RWPE2 (cell line): ENCODE data around the gene ZBTB21.

Experiments
- ATAC-seq: fragments of 200-7000 bp; cut with Tn5 transposase; 3 replicates; pipeline ENCODE4 v1.9.1; 2021; ENCODE audit warnings: low read depth
- DNase-seq: peaks from one replicate; pipeline ENCODE4 v3.0.0-alpha.2; 2020; ENCODE audit warnings: low spot score
- H3K27ac ChIP-seq: fragments of 450-650 bp; 2 replicates; pipeline ENCODE4 v1.5.1; 2017; ENCODE audit warnings: mild to moderate bottlenecking; ENCODE audit not compliant: poor library complexity, severe bottlenecking
- H3K27me3 ChIP-seq: fragments of 250-450 bp; sonication (Bioruptor Pico); 2 replicates; pipeline ENCODE4 v1.5.1; 2021; ENCODE audit warnings: mild to moderate bottlenecking, moderate library complexity; ENCODE audit not compliant: insufficient read depth, poor library complexity, severe bottlenecking
- H3K36me3 ChIP-seq: fragments of 250-450 bp; sonication (Bioruptor Pico); 2 replicates; pipeline ENCODE4 v1.5.1; 2020; ENCODE audit warnings: low read depth, mild to moderate bottlenecking, moderate library complexity
- H3K4me1 ChIP-seq: fragments of 250-450 bp; sonication (Bioruptor Pico); 2 replicates; pipeline ENCODE4 v1.5.1; 2021; ENCODE audit warnings: mild to moderate bottlenecking, moderate library complexity; ENCODE audit not compliant: insufficient read depth, poor library complexity, severe bottlenecking
- H3K4me3 ChIP-seq: fragments of 250-450 bp; sonication (Bioruptor Pico); 2 replicates; pipeline ENCODE4 v1.5.1; 2021; ENCODE audit warnings: mild to moderate bottlenecking, moderate library complexity; ENCODE audit not compliant: severe bottlenecking
- H3K9me3 ChIP-seq: fragments of 250-450 bp; sonication (Bioruptor Pico); 2 replicates; pipeline ENCODE4 v1.5.1; 2021; ENCODE audit warnings: mild to moderate bottlenecking, moderate library complexity; ENCODE audit not compliant: severe bottlenecking
- TF ChIP-seq, protein P1 (sequence below): fragments of 450-650 bp; IDR thresholded peaks from one replicate; pipeline ENCODE4 v1.5.1; 2017; ENCODE audit warnings: mild to moderate bottlenecking, moderate library complexity; ENCODE audit not compliant: poor library complexity, severe bottlenecking

Gene ZBTB21

DNA sequence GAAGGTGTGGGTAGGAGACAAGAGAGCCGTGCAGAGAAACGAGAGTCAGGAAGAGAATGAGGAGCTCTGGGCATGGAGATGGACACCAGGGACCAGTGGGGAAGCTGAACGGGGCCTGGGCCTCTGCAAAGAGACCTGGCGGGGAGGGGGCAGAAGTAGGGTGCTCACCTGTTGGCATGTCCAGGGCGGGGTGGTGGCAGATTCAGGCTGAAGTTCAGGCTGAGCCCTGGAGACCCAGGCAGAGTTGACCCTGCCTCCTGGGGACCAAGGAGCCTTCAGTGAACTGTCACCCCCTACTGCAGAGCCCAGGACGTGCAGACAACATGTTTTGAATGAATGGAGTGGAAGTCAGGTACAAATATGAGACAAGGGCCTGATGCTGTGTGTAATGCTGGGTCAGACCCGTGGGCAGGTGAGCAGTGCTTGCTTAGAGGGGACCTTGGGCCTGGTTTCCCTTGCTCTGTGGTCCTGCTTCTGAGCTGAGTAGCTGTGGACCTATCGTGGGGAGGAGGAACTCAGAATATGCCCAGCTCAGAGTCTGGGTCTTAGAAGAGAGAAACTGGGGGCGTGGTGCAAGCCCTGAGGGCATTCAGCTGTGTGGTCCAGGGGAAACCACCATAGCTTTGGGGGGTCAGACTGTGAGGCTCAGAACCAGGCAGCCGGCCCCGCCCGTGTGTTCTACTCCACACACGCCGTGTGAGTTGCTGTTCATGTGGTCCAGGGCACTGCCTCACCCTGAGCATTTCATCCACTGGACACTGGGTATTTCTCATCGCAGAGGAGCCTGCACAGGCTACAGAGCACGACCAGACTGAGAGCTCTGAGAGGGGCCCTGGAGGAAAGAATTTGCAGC is 39.6 kb upstream of the ZBTB21 start:
- Histone ChIP-seq H3K4me1 (no peaks in the 10 kb centered on the region), H3K27ac (no peak overlapping the region), H3K4me3 (no peak overlapping the region), H3K9me3 (no peaks in the 10 kb centered on the region), H3K27me3 (no peaks in the 10 kb centered on the region), H3K36me3 (no peaks in the 10 kb centered on the region)
- no peak for DNase-seq
- TF ChIP-seq, protein P1, sequence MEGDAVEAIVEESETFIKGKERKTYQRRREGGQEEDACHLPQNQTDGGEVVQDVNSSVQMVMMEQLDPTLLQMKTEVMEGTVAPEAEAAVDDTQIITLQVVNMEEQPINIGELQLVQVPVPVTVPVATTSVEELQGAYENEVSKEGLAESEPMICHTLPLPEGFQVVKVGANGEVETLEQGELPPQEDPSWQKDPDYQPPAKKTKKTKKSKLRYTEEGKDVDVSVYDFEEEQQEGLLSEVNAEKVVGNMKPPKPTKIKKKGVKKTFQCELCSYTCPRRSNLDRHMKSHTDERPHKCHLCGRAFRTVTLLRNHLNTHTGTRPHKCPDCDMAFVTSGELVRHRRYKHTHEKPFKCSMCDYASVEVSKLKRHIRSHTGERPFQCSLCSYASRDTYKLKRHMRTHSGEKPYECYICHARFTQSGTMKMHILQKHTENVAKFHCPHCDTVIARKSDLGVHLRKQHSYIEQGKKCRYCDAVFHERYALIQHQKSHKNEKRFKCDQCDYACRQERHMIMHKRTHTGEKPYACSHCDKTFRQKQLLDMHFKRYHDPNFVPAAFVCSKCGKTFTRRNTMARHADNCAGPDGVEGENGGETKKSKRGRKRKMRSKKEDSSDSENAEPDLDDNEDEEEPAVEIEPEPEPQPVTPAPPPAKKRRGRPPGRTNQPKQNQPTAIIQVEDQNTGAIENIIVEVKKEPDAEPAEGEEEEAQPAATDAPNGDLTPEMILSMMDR, result no peak
- no peak for ATAC-seq

DNA sequence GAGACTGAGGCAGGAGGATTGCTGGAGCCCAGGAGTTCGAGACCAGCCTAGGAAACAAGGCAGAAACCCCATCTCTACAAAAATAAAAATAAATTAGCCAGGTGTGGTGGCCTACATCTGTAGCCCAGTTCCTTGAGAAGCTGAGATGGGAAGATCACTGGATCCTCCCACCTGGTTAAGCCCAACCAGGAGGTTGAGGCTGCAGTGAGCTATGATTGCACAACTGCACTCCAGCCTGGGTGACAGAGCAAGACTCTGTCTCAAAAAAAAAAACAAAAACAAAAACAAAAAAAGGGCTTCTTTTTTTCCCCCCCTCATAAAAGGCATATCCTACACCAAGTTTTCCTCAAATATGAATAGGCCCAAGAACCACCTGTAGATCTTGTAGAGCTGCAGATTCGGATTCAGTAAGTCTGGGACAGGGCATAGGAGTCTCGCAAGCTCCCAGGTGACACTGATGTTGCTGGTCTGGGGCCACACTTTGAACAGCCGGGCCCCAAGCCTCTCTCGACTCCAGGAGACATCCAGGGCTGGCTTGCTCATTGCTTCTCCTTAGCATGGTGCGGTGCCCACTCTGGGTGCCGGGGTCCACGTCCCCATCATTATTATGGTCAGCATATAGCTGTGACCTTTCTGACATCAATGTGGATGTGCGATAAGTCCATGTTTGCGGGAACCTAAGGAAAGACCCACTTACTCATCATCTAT is 38.9 kb upstream of the ZBTB21 start:
- no peak overlapping the region for H3K27ac ChIP-seq
- H3K4me1 ChIP-seq, result no peaks in the 10 kb centered on the region
- no peak for ATAC-seq
- no peak overlapping the region for H3K4me3 ChIP-seq
- DNase-seq, result no peak
- TF ChIP-seq, protein P1, result no peak
- H3K9me3 ChIP-seq, result no peaks in the 10 kb centered on the region
- H3K27me3 ChIP-seq, result no peaks in the 10 kb centered on the region
- no peaks in the 10 kb centered on the region for H3K36me3 ChIP-seq

DNA sequence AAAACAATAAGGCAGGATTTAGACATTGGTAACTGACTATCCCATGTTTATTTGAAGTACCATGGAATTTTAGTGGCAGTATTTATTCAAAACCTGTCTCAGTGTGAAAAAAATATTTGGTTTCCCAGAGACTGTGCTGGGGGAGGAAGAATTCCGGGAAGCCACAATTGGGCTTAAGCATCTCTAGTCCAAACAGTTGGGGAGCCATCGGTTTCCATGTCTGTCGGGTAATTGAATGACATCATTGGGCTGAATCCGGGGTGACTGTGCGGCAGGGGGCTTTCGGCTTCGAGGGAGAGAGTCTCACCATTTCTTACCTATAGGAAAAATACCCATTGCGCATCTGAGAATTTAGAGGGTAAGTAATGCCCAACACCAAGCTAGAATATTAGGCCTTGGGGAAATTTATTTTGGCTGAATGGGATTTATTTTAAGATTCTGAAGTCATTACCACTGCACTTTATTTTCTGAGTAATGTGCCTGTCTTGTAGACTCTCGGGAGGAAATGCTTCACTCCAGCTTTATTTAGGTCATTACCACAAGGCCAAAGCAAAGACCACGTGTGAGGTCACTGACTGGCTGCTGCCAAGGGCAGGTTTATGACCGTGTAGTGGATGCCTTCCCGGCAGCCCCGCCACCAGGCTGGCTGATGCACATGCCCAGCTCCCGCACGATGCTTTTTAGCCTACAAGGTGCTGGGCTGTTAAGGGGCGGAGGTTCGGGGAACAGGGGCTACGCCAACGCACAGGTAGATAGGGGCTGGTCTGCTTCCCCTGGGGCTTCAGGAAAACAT is 37.9 kb upstream of the ZBTB21 start:
- TF ChIP-seq, protein P1, result no peak
- ATAC-seq (no peak), DNase-seq (no peak)
- no peaks in the 10 kb centered on the region for H3K4me1 ChIP-seq
- H3K36me3 ChIP-seq, result no peaks in the 10 kb centered on the region
- H3K27ac ChIP-seq, result no peak overlapping the region
- H3K9me3 ChIP-seq, result no peaks in the 10 kb centered on the region
- H3K27me3 ChIP-seq, result no peaks in the 10 kb centered on the region
- no peak overlapping the region for H3K4me3 ChIP-seq

DNA sequence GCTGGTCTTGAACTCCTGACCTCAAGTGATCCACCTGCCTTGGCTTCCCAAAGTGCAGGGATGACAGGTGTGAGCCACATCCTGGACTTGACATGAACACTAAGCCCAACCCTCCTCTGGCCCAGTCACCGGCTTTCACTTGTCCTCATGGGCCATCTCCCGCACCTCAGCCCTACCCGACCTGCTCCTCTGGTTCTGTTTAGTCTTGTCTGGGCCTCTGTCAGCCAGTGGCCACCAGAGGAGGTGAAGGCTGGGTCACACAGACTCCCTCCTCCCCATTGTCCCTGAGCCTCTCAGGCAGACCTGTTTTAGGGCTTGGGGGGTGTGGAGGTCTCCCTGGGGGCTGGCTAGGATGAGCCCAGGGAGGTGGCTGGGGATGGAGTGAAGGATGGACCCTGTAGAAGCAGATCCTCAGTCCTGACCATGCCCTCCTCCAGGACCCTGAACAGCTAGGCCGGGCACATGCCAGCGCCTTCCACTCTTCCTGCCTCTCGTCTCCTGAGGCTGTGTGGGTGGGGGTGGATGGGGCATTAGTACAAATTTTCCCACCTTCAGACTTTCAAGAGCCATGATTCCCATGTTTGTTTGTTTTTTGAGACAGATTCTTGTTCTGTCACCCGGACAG is 34.8 kb upstream of the ZBTB21 start:
- TF ChIP-seq, protein P1, result no peak
- ATAC-seq, result no peak
- no peaks in the 10 kb centered on the region for H3K9me3 ChIP-seq
- no peaks in the 10 kb centered on the region for H3K27me3 ChIP-seq
- no peaks in the 10 kb centered on the region for H3K36me3 ChIP-seq
- peaks cover 10% of the 10 kb centered on the region for H3K4me1 ChIP-seq
- no peak for DNase-seq
- no peak overlapping the region for H3K27ac ChIP-seq
- no peak overlapping the region for H3K4me3 ChIP-seq
